HFF-Myc (cell line): ENCODE data around the gene DPT.
A peak's percentile ranks its signal among the peaks of the same experiment; 100 is the strongest.

Source experiments
- DNase-seq: peaks from one replicate; pipeline ENCODE4 v3.0.0-alpha.2; 2011; ENCODE audit warnings: low read depth; ENCODE audit errors: extremely low read depth
- H3K4me3 ChIP-seq: replicated peaks from 2 replicates; pipeline ENCODE4 v1.5.1; 2011; ENCODE audit warnings: low read depth, mild to moderate bottlenecking, control low read depth, low read length
- CTCF ChIP-seq: IDR thresholded peaks from 2 replicates; pipeline ENCODE4 v1.5.1; 2012; ENCODE audit warnings: mild to moderate bottlenecking, low read depth, low read length, control low read depth; ENCODE audit errors: missing control alignments

Gene DPT

GRCh38 chr1:168720839-168721238 is 8.2 kb downstream of the DPT start:
- no peak for DNase-seq
- H3K4me3 ChIP-seq: no peak overlapping the region
- no peak for TF ChIP-seq CTCF

GRCh38 chr1:168719306-168720111 is 9.5 kb downstream of the DPT start:
- no peak for TF ChIP-seq CTCF
- H3K4me3 ChIP-seq: no peak overlapping the region
- no peak for DNase-seq

- no peak overlapping the region for H3K4me3 ChIP-seq
- no peak for TF ChIP-seq CTCF
- DNase-seq: no peak
Measured at GRCh38 chr1:168717906-168718891, 10.8 kb downstream of the DPT start.

GRCh38 chr1:168714012-168714411 is 15.0 kb downstream of the DPT start:
- DNase-seq: no peak
- TF ChIP-seq CTCF: no peak
- H3K4me3 ChIP-seq: no peak overlapping the region

GRCh38 chr1:168709405-168710363 is 19.3 kb downstream of the DPT start:
- peak; percentile 88 for DNase-seq
- no peak overlapping the region for H3K4me3 ChIP-seq

More at GRCh38 chr1:168709405-168710363, 19.3 kb downstream of the DPT start:
- no peak for TF ChIP-seq CTCF
